Naive thymus-derived CD8-positive, alpha-beta T cell (primary cell): Measurements from ENCODE around the gene PSMB2. TPM values are rescaled to one million over a fixed set of nuclear protein-coding genes. Genes with fewer than 3 reads are reported as not detected.
"Not testable (repeated sequence)": the region's sequence is repeated elsewhere in the genome, so short reads cannot be mapped to it uniquely, and the experiment has no call there.

Experiments used
- ATAC-seq, 2 donors: fragments of 150-1000 bp; cut with Tn5 transposase in 1 of 2; sonication (Bioruptor Pico), chemical (Tn5 transposase) in 1 of 2; 1 replicate in 1 of 2; 2 replicates in 1 of 2; pipeline ENCODE4 v1.10.0; 2021; ENCODE audit warnings: mild to moderate bottlenecking in 2 of 2, moderate library complexity in 2 of 2
- POLR2A ChIA-PET: fragments of 350-600 bp; sonication (Branson Sonifier 250); formaldehyde crosslinking; loops from one replicate; lab custom pipeline; 2021; ENCODE audit warnings: antibody characterized with exemption; lab: Charles Lee
- DNase-seq, 10 donors: peaks; one replicate each; pipeline versions ENCODE4 v3.0.0 to v3.0.0-alpha.2; 2020 to 2022
- H3K27ac Mint-ChIP-seq, 10 donors: one replicate each; pipeline ENCODE4 v1.8.0; 2020 to 2022; ENCODE audit warnings: mild to moderate bottlenecking in 10 of 10, mixed read lengths in 10 of 10, moderate library complexity in 4 of 10, inconsistent platforms in 1 of 10
- H3K27me3 Mint-ChIP-seq, 5 donors: one replicate each; pipeline ENCODE4 v1.8.0; 2021 to 2022; ENCODE audit warnings: mixed read lengths in 5 of 5
- H3K36me3 Mint-ChIP-seq, 3 donors: one replicate each; pipeline ENCODE4 v1.8.0; 2020 to 2022; ENCODE audit warnings: mixed read lengths in 3 of 3, mild to moderate bottlenecking in 2 of 3, inconsistent platforms in 1 of 3
- H3K4me1 Mint-ChIP-seq, 4 donors: one replicate each; pipeline ENCODE4 v1.8.0; 2021 to 2022; ENCODE audit warnings: mixed read lengths in 4 of 4
- H3K4me3 Mint-ChIP-seq, 10 donors: one replicate each; pipeline ENCODE4 v1.8.0; 2020 to 2022; ENCODE audit warnings: mild to moderate bottlenecking in 10 of 10, mixed read lengths in 10 of 10, moderate library complexity in 6 of 10, inconsistent platforms in 1 of 10
- H3K9me3 Mint-ChIP-seq, 9 donors: one replicate each; pipeline ENCODE4 v1.8.0; 2020 to 2022; ENCODE audit warnings: mixed read lengths in 9 of 9, mild to moderate bottlenecking in 3 of 9, inconsistent platforms in 1 of 9, moderate library complexity in 1 of 9
- polyA plus RNA-seq, 3 donors: library from polyadenylated mRNA; unstranded; fragments of 300-500 nt; fragmentation: Illumina TruSeq; gene quantifications; one replicate each; pipeline ENCODE4 v1.2.3, GENCODE V29; 2021
- total RNA-seq, 8 experiments: library from RNA in 2 of 8; stranded (reverse) in 2 of 8; gene quantifications; one replicate each; pipeline ENCODE4 v1.2.3 and lab custom pipeline; 2021 to 2026

PSMB2 gene
- total RNA-seq: 10 to 100 TPM; 26.1 to 27.5 TPM
- 10 to 100 TPM; 60.3 to 72.5 (median 65.6) TPM for polyA plus RNA-seq
- total RNA-seq (lab: John Stamatoyannopoulos, UW): 33.0 to 130 (median 36.8) reads per million in 6 experiments

- Mint-ChIP-seq H3K4me1 (peaks cover 15 to 43% (median 35%) of the 10 kb centered on the region in 4 donors), H3K27ac (peak within 1 kb of the TSS; percentile 98 to 100 (median 99)), H3K9me3 (no peaks in the 10 kb centered on the region), H3K36me3 (peaks cover 5 to 6% (median 6%) of the 10 kb centered on the region in 3 donors), H3K4me3 (peak within 1 kb of the TSS; percentile 99 to 100 (median 100)), H3K27me3 (peaks cover 9 to 19% (median 15%) of the 10 kb centered on the region in 5 donors)
- POLR2A ChIA-PET: interaction anchor here (0.7 to 1.1 kb wide), 3 partner anchors 9 to 85 kb away, joined by 4 to 7 read pairs (median 5); partner anchors contain the start of genes KIAA0319L and NCDN
- peak; percentile 94 for ATAC-seq
- DNase-seq: peak; percentile 90 to 97 (median 95)
These were observed at the start of gene PSMB2 for GRCh38 chr1:35641233-35641866. Gene PSMB2, minus strand, starts transcription at chr1:35641526. Its CDS starts 94 bp downstream, at chr1:35641432.

- no peak overlapping the region for H3K4me3 Mint-ChIP-seq
- H3K9me3 Mint-ChIP-seq: no peaks in the 10 kb centered on the region
- H3K36me3 Mint-ChIP-seq: no peaks in the 10 kb centered on the region
- H3K27ac Mint-ChIP-seq: no peak overlapping the region
- DNase-seq: no peak
- H3K4me1 Mint-ChIP-seq: no peaks in the 10 kb centered on the region
- POLR2A ChIA-PET: no interaction called here
- ATAC-seq: no peak
- peaks cover 5 to 21% (median 11%) of the 10 kb centered on the region in 5 donors for H3K27me3 Mint-ChIP-seq
These were observed 49.8 kb upstream of the PSMB2 start for GRCh38 chr1:35691080-35691479.

- not testable (repeated sequence) for H3K36me3 Mint-ChIP-seq
These were observed 48.8 kb upstream of the PSMB2 start for GRCh38 chr1:35690103-35690502.

GRCh38 chr1:35688161-35688560 lies 46.8 kb upstream of the PSMB2 start:
- H3K4me3 Mint-ChIP-seq: no peak overlapping the region
- DNase-seq (no peak), ATAC-seq (no peak)
- H3K36me3 Mint-ChIP-seq: no peaks in the 10 kb centered on the region
- no peak overlapping the region for H3K27ac Mint-ChIP-seq
- H3K9me3 Mint-ChIP-seq: no peaks in the 10 kb centered on the region
- H3K4me1 Mint-ChIP-seq: no peaks in the 10 kb centered on the region
- H3K27me3 Mint-ChIP-seq: peaks cover 8 to 20% (median 13%) of the 10 kb centered on the region in 5 donors
- POLR2A ChIA-PET: no interaction called here

More at GRCh38 chr1:35690103-35690502, 48.8 kb upstream of the PSMB2 start:
- H3K27me3 Mint-ChIP-seq: peaks cover 3 to 19% (median 10%) of the 10 kb centered on the region in 5 donors
- DNase-seq, H3K4me3 Mint-ChIP-seq, H3K9me3 Mint-ChIP-seq, H3K27ac Mint-ChIP-seq, H3K4me1 Mint-ChIP-seq, ATAC-seq, POLR2A ChIA-PET: not testable (repeated sequence)

GRCh38 chr1:35683012-35683411 lies 41.7 kb upstream of the PSMB2 start:
- peak overlapping the region in 1 of 10 donors; percentile 2 for H3K27ac Mint-ChIP-seq
- no peak overlapping the region for H3K4me3 Mint-ChIP-seq
- ATAC-seq (no peak), DNase-seq (no peak)
- H3K4me1 Mint-ChIP-seq: no peaks in the 10 kb centered on the region
- POLR2A ChIA-PET: interaction anchor here (0.6 kb wide), 1 partner anchor 41 kb away, joined by 4 read pairs; no protein-coding TSS in a partner anchor
- H3K36me3 Mint-ChIP-seq: no peaks in the 10 kb centered on the region
- H3K9me3 Mint-ChIP-seq: no peaks in the 10 kb centered on the region
- H3K27me3 Mint-ChIP-seq: peaks cover 10 to 20% (median 17%) of the 10 kb centered on the region in 5 donors

- Mint-ChIP-seq H3K4me1 (no peaks in the 10 kb centered on the region), H3K27ac (peak overlapping the region in 1 of 10 donors; percentile 37), H3K4me3 (no peak overlapping the region), H3K9me3 (no peaks in the 10 kb centered on the region), H3K36me3 (no peaks in the 10 kb centered on the region), H3K27me3 (peaks cover 9 to 16% (median 15%) of the 10 kb centered on the region in 5 donors)
- ATAC-seq: no peak
- POLR2A ChIA-PET: no interaction called here
- DNase-seq: no peak
These were observed 38.9 kb upstream of the PSMB2 start for GRCh38 chr1:35680271-35680670.

GRCh38 chr1:35675773-35676172 lies 34.4 kb upstream of the PSMB2 start:
- H3K4me3 Mint-ChIP-seq: no peak overlapping the region
- ATAC-seq: no peak
- H3K36me3 Mint-ChIP-seq: no peaks in the 10 kb centered on the region
- POLR2A ChIA-PET: no interaction called here
- no peaks in the 10 kb centered on the region for H3K9me3 Mint-ChIP-seq
- H3K4me1 Mint-ChIP-seq: no peaks in the 10 kb centered on the region
- peaks cover 7 to 25% (median 22%) of the 10 kb centered on the region in 5 donors for H3K27me3 Mint-ChIP-seq
- DNase-seq: no peak
- no peak overlapping the region for H3K27ac Mint-ChIP-seq

- Mint-ChIP-seq H3K4me3 (no peak overlapping the region), H3K36me3 (no peaks in the 10 kb centered on the region), H3K27ac (no peak overlapping the region)
These were observed 32.8 kb upstream of the PSMB2 start for GRCh38 chr1:35674111-35674510.

GRCh38 chr1:35672116-35672515 lies 30.8 kb upstream of the PSMB2 start:
- Mint-ChIP-seq H3K9me3 (no peaks in the 10 kb centered on the region), H3K4me1 (no peaks in the 10 kb centered on the region), H3K27ac (no peak overlapping the region), H3K36me3 (no peaks in the 10 kb centered on the region), H3K27me3 (peaks cover 5 to 26% (median 19%) of the 10 kb centered on the region in 5 donors), H3K4me3 (no peak overlapping the region)
- ATAC-seq: no peak
- POLR2A ChIA-PET: no interaction called here
- DNase-seq: no peak

More at GRCh38 chr1:35674111-35674510, 32.8 kb upstream of the PSMB2 start:
- DNase-seq (no peak), ATAC-seq (no peak)
- Mint-ChIP-seq H3K9me3 (no peaks in the 10 kb centered on the region), H3K27me3 (peaks cover 5 to 24% (median 19%) of the 10 kb centered on the region in 5 donors), H3K4me1 (no peaks in the 10 kb centered on the region)
- POLR2A ChIA-PET: no interaction called here

- Mint-ChIP-seq H3K36me3 (no peaks in the 10 kb centered on the region), H3K27ac (no peak overlapping the region), H3K9me3 (no peaks in the 10 kb centered on the region), H3K27me3 (peaks cover 8 to 40% (median 21%) of the 10 kb centered on the region in 5 donors), H3K4me3 (no peak overlapping the region), H3K4me1 (no peaks in the 10 kb centered on the region)
- POLR2A ChIA-PET: no interaction called here
- ATAC-seq (no peak), DNase-seq (no peak)
These were observed 27.2 kb upstream of the PSMB2 start for GRCh38 chr1:35668506-35668905.

GRCh38 chr1:35666916-35667315 lies 25.6 kb upstream of the PSMB2 start:
- no peak for ATAC-seq
- no peak for DNase-seq
- no peak overlapping the region for H3K4me3 Mint-ChIP-seq
- no peak overlapping the region for H3K27ac Mint-ChIP-seq
- POLR2A ChIA-PET: no interaction called here
- H3K4me1 Mint-ChIP-seq: no peaks in the 10 kb centered on the region
- peaks cover 3 to 31% (median 12%) of the 10 kb centered on the region in 5 donors for H3K27me3 Mint-ChIP-seq
- H3K9me3 Mint-ChIP-seq: no peaks in the 10 kb centered on the region
- no peaks in the 10 kb centered on the region for H3K36me3 Mint-ChIP-seq

GRCh38 chr1:35666216-35666615 lies 24.9 kb upstream of the PSMB2 start:
- Mint-ChIP-seq H3K36me3 (no peaks in the 10 kb centered on the region), H3K27me3 (peaks cover 3 to 31% (median 8%) of the 10 kb centered on the region in 5 donors), H3K4me3 (no peak overlapping the region), H3K4me1 (no peaks in the 10 kb centered on the region), H3K27ac (no peak overlapping the region), H3K9me3 (peaks cover 0 to 3% (median 0%) of the 10 kb centered on the region in 9 donors)
- no peak for ATAC-seq
- POLR2A ChIA-PET: no interaction called here
- DNase-seq: no peak

- no peak overlapping the region for H3K4me3 Mint-ChIP-seq
- H3K27ac Mint-ChIP-seq: no peak overlapping the region
- POLR2A ChIA-PET: no interaction called here
- peaks cover 0 to 8% (median 0%) of the 10 kb centered on the region in 9 donors for H3K9me3 Mint-ChIP-seq
- H3K27me3 Mint-ChIP-seq: peaks cover 3 to 26% (median 8%) of the 10 kb centered on the region in 5 donors
- no peaks in the 10 kb centered on the region for H3K4me1 Mint-ChIP-seq
- DNase-seq (no peak), ATAC-seq (no peak)
- no peaks in the 10 kb centered on the region for H3K36me3 Mint-ChIP-seq
These were observed 22.1 kb upstream of the PSMB2 start for GRCh38 chr1:35663434-35663833.
